ENCODE measurements around the gene C1QTNF6.

C1QTNF6 gene

GRCh38 chr22:37186228-37186996, 1.6 kb downstream of the C1QTNF6 start:
- no peak overlapping the region for H3K9ac ChIP-seq (ENCODE audit: low read depth, low read length)
- no peaks in the 10 kb centered on the region for H3K9me3 ChIP-seq (ENCODE audit: control insufficient read depth, insufficient read depth, low read length)
- no peak overlapping the region for H3K4me3 ChIP-seq (ENCODE audit: low read depth, low read length)
- no peak overlapping the region for H3K27ac ChIP-seq (ENCODE audit: low read depth, low read length)
- H3K27me3 ChIP-seq (ENCODE audit: control insufficient read depth, insufficient read depth, low read length), result no peaks in the 10 kb centered on the region
- H3K36me3 ChIP-seq (ENCODE audit: control insufficient read depth, insufficient read depth, low read length), result 0 out of 2 replicates have a peak, but pooled peaks cover 9% of the 10 kb centered on the region
- peaks cover 29% of the 10 kb centered on the region for H3K4me1 ChIP-seq (ENCODE audit: control insufficient read depth, insufficient read depth, low read length)

GRCh38 chr22:37185646-37186227, 2.3 kb downstream of the C1QTNF6 start:
- Histone ChIP-seq H3K4me1 (ENCODE audit: control insufficient read depth, insufficient read depth, low read length) (peaks cover 29% of the 10 kb centered on the region), H3K27me3 (ENCODE audit: control insufficient read depth, insufficient read depth, low read length) (no peaks in the 10 kb centered on the region), H3K9me3 (ENCODE audit: control insufficient read depth, insufficient read depth, low read length) (no peaks in the 10 kb centered on the region), H3K9ac (ENCODE audit: low read depth, low read length) (no peak overlapping the region), H3K27ac (ENCODE audit: low read depth, low read length) (no peak overlapping the region), H3K4me3 (ENCODE audit: low read depth, low read length) (no peak overlapping the region), H3K36me3 (ENCODE audit: control insufficient read depth, insufficient read depth, low read length) (0 out of 2 replicates have a peak, but pooled peaks cover 7% of the 10 kb centered on the region)

- no peak overlapping the region for H3K4me3 ChIP-seq (ENCODE audit: low read depth, low read length)
- H3K36me3 ChIP-seq (ENCODE audit: control insufficient read depth, insufficient read depth, low read length), result no peaks in the 10 kb centered on the region
- peaks cover 29% of the 10 kb centered on the region for H3K4me1 ChIP-seq (ENCODE audit: control insufficient read depth, insufficient read depth, low read length)
- H3K9ac ChIP-seq (ENCODE audit: low read depth, low read length), result no peak overlapping the region
- no peaks in the 10 kb centered on the region for H3K9me3 ChIP-seq (ENCODE audit: control insufficient read depth, insufficient read depth, low read length)
- H3K27me3 ChIP-seq (ENCODE audit: control insufficient read depth, insufficient read depth, low read length), result no peaks in the 10 kb centered on the region
- no peak overlapping the region for H3K27ac ChIP-seq (ENCODE audit: low read depth, low read length)
Observed at GRCh38 chr22:37184816-37185541, 3.1 kb downstream of the C1QTNF6 start.

DNA sequence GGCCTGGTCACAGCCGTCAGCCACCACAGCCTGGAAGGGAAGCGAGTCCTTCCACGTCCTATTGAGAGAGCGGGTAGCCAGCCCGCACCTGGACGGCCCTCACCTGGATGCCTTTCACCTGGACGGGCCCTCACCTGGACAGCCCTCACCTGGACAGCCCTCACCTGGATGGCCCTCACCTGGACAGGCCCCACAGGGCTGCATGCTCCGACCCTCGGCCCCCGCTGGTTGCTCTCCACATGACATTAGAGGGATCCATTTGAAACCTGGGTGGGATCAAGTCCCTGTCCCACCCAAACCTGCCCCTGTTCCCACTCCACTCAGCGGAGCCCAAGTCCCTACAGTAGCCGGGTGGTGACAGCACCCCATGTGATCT, 3.7 kb downstream of the C1QTNF6 start:
- no peaks in the 10 kb centered on the region for H3K36me3 ChIP-seq (ENCODE audit: control insufficient read depth, insufficient read depth, low read length)
- H3K27me3 ChIP-seq (ENCODE audit: control insufficient read depth, insufficient read depth, low read length), result no peaks in the 10 kb centered on the region
- H3K4me1 ChIP-seq (ENCODE audit: control insufficient read depth, insufficient read depth, low read length), result peaks cover 23% of the 10 kb centered on the region
- no peaks in the 10 kb centered on the region for H3K9me3 ChIP-seq (ENCODE audit: control insufficient read depth, insufficient read depth, low read length)
- no peak overlapping the region for H3K9ac ChIP-seq (ENCODE audit: low read depth, low read length)
- H3K4me3 ChIP-seq (ENCODE audit: low read depth, low read length), result no peak overlapping the region
- H3K27ac ChIP-seq (ENCODE audit: low read depth, low read length), result no peak overlapping the region

- H3K36me3 ChIP-seq (ENCODE audit: control insufficient read depth, insufficient read depth, low read length), result no peaks in the 10 kb centered on the region
- no peak overlapping the region for H3K9ac ChIP-seq (ENCODE audit: low read depth, low read length)
Observed at GRCh38 chr22:37183432-37184379, 4.3 kb downstream of the C1QTNF6 start.

DNA sequence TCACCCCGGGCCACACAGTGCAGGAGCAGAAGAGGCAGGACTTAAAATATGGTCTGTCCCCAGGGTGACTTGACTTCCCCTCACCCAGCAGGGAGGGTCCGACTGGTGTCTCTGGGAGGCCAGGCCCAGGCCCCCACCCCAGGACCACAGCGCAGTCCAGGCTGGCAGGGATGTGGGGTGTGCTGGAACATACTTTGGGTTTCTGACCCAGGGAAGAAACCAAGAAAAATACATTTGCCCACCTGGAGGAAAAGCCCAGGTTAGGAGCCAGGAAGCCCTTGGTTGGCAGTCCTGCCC, 5.2 kb downstream of the C1QTNF6 start:
- Histone ChIP-seq H3K9me3 (ENCODE audit: control insufficient read depth, insufficient read depth, low read length) (no peaks in the 10 kb centered on the region), H3K4me3 (ENCODE audit: low read depth, low read length) (no peak overlapping the region), H3K27ac (ENCODE audit: low read depth, low read length) (no peak overlapping the region), H3K36me3 (ENCODE audit: control insufficient read depth, insufficient read depth, low read length) (no peaks in the 10 kb centered on the region), H3K4me1 (ENCODE audit: control insufficient read depth, insufficient read depth, low read length) (peaks cover 10% of the 10 kb centered on the region), H3K27me3 (ENCODE audit: control insufficient read depth, insufficient read depth, low read length) (no peaks in the 10 kb centered on the region), H3K9ac (ENCODE audit: low read depth, low read length) (no peak overlapping the region)

More at GRCh38 chr22:37183432-37184379, 4.3 kb downstream of the C1QTNF6 start:
- Histone ChIP-seq H3K27me3 (ENCODE audit: control insufficient read depth, insufficient read depth, low read length) (no peaks in the 10 kb centered on the region), H3K9me3 (ENCODE audit: control insufficient read depth, insufficient read depth, low read length) (no peaks in the 10 kb centered on the region), H3K4me1 (ENCODE audit: control insufficient read depth, insufficient read depth, low read length) (peaks cover 16% of the 10 kb centered on the region), H3K4me3 (ENCODE audit: low read depth, low read length) (no peak overlapping the region), H3K27ac (ENCODE audit: low read depth, low read length) (no peak overlapping the region)

DNA sequence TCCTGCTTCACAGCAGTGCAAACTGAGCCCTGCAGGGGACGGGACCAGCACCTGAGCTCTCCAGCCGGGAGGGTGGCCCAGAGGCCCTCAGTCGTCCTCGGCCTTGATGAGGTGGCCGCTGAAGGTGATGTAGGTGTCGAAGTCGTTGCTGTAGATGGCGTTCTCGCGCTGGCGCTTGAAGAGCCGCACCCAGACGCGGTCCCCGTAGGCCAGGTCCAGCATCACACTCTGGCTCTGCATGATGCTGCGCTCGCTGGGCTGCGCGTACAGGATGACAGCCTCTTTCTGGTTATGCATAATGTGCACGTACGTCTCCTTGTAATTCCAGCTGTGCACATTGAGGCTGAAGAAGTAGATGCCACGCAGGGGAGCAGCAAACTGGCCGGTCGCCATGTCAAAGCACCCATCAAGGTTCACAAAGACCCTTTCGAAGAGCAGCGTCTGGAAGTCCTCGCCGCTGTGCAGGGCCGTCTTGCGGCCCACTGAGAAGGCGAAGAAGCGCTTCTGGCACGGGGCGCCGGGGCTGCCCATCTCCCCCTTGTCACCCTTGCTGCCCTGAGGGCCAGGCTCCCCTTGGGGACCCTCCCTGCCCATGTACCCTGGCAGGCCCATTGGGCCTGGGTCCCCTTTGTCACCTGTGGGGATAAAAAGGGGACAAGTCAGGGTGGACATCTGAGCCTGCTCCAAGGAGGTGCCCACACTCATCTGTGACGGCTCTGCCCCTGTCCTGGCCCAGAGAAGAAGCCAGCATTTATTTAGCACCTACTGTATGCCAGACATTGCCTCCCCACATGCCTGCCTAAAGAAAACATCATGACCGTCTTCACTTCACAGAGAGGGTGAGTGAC, 5.7 kb downstream of the C1QTNF6 start:
- Histone ChIP-seq H3K27me3 (ENCODE audit: control insufficient read depth, insufficient read depth, low read length) (no peaks in the 10 kb centered on the region), H3K4me3 (ENCODE audit: low read depth, low read length) (no peak overlapping the region), H3K9ac (ENCODE audit: low read depth, low read length) (no peak overlapping the region), H3K27ac (ENCODE audit: low read depth, low read length) (no peak overlapping the region), H3K4me1 (ENCODE audit: control insufficient read depth, insufficient read depth, low read length) (peaks cover 4% of the 10 kb centered on the region; the same call in 1 of the 2 replicates), H3K9me3 (ENCODE audit: control insufficient read depth, insufficient read depth, low read length) (no peaks in the 10 kb centered on the region), H3K36me3 (ENCODE audit: control insufficient read depth, insufficient read depth, low read length) (no peaks in the 10 kb centered on the region)

DNA sequence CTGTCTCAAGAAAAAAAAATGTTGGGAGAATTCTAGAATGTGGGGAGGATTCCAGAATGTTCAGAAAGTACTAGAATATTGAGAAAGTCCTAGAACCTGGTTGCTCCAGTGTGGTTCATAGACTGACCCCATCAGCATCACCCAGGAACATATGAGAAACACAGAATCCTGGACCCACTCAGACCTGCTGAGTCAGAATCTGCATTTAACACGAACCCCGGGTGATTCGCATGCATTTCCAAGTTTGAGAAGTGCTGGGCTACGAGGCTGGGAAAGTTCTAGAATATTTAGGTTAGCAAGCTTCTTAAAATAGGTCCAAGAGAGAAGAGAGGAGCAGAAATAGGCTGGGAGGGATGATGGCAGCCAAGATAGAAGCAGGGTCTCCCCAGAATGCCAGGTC, 6.4 kb downstream of the C1QTNF6 start:
- Histone ChIP-seq H3K36me3 (ENCODE audit: control insufficient read depth, insufficient read depth, low read length) (no peaks in the 10 kb centered on the region), H3K27ac (ENCODE audit: low read depth, low read length) (no peak overlapping the region), H3K4me1 (ENCODE audit: control insufficient read depth, insufficient read depth, low read length) (no peaks in the 10 kb centered on the region), H3K4me3 (ENCODE audit: low read depth, low read length) (no peak overlapping the region), H3K27me3 (ENCODE audit: control insufficient read depth, insufficient read depth, low read length) (no peaks in the 10 kb centered on the region), H3K9me3 (ENCODE audit: control insufficient read depth, insufficient read depth, low read length) (no peaks in the 10 kb centered on the region), H3K9ac (ENCODE audit: low read depth, low read length) (no peak overlapping the region)

DNA sequence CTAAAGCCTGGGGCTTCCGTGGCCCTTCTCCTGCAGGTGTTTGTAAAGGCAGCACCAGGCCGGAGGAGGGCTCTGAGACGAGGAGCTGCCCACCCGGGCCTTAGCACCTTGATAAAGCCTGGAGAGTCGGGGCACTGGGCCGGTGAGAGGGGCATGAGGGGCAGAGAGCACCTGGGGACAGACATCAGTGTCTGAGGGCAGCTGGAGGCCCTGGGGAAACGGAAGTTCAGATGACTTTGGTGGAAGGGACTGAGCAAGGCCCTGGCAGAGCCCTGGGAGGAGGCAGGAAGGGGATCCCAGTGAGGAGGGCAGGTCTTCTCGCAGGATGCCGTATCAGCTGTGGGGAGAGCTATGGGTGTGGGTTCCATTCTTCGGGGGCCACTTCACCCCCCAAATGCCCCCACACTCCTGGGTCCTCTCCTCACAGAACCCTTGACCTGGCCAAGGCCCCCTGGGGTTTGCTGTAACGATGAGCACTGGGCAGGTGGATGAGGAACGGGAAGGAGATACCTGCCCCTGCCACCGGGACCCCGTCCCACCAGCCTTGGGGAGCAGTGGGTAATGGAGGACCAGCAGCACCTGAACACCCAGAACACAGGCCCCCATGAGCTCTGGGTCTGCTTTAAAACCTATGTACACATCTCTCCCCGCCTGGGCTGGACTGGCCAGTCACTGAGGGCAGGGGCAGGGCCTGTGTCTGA, 7.4 kb downstream of the C1QTNF6 start:
- Histone ChIP-seq H3K36me3 (ENCODE audit: control insufficient read depth, insufficient read depth, low read length) (no peaks in the 10 kb centered on the region), H3K4me1 (ENCODE audit: control insufficient read depth, insufficient read depth, low read length) (no peaks in the 10 kb centered on the region), H3K9me3 (ENCODE audit: control insufficient read depth, insufficient read depth, low read length) (no peaks in the 10 kb centered on the region), H3K27me3 (ENCODE audit: control insufficient read depth, insufficient read depth, low read length) (no peaks in the 10 kb centered on the region), H3K27ac (ENCODE audit: low read depth, low read length) (no peak overlapping the region), H3K4me3 (ENCODE audit: low read depth, low read length) (no peak overlapping the region), H3K9ac (ENCODE audit: low read depth, low read length) (no peak overlapping the region)
